AG20443 (cell line): ENCODE data around the gene GGA3.

Experiments
- DNase-seq: peaks from one replicate; pipeline ENCODE4 v3.0.0; 2012; ENCODE audit warnings: low spot score, mixed read lengths

GGA3 gene

GRCh38 chr17:75246404-75246803 lies 15.0 kb downstream of the GGA3 start:
- no peak for DNase-seq

DNA sequence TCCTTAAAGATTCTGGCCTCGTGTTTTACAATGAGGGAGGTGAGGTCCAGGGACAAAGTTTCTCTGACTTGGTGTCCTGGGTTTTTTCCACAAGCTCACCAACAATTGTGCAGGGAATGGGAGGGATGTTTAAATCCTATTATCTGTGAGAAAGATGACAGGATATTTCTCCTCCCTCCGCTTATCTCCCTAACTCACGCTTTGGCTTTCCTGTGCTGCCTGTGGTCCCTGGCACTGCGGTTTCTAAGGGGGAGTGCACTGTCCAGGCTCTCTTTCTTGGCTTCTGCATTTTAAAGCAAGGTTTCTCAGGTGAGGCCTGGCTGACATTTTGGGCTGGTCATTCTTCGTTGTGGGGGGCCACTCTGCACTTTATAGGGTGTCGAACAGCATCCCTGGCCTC lies 16.4 kb downstream of the GGA3 start:
- no peak for DNase-seq

GRCh38 chr17:75244133-75244866 lies 17.1 kb downstream of the GGA3 start:
- DNase-seq: no peak

DNA sequence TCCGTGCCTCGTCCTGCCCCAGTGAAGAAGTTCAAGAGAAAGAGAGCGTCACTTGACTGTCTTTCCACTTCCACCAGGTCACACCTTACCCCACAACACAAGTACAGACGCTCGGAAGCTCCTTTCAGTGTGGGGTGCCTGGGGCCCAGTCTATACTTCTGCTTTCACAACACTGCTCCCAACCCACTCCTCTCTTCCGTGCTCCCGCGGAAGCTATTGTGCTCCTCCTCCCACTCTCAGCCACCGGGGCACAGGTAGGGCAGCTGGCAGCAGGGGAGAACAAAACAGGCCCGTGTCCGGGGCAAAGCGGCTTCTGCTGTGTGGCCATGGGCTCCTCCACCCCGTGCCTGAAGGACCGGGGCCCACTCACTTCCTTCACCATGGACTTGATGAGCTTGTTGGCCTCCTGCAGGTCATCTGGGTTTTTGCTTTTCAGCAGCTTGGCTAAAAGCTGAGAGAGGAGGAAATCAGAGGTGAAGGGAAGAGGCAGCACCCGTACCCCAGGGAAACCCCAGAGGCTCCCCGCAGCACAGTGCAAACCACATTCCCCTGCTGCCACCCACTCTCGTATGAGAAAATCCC lies 18.9 kb downstream of the GGA3 start:
- DNase-seq: no peak

- peak; percentile 85 for DNase-seq
Observed at GRCh38 chr17:75241996-75242460, 19.4 kb downstream of the GGA3 start.

GRCh38 chr17:75241502-75241901 lies 19.9 kb downstream of the GGA3 start:
- no peak for DNase-seq

DNA sequence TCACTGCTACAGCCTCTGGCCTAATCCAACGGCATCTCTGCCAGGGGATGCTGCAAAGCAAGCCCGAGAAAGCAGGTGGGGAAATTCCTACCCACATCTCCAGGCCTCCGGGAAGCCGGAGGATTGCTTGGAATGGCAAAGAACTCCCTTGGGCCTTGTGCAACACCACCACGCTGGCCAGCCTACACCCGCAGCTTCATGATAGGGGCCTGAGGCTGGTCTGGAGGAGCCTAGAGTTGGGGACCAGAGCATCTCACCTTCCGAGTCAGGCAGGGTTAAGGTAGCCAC lies 20.3 kb downstream of the GGA3 start:
- peak; percentile 68 for DNase-seq

DNA sequence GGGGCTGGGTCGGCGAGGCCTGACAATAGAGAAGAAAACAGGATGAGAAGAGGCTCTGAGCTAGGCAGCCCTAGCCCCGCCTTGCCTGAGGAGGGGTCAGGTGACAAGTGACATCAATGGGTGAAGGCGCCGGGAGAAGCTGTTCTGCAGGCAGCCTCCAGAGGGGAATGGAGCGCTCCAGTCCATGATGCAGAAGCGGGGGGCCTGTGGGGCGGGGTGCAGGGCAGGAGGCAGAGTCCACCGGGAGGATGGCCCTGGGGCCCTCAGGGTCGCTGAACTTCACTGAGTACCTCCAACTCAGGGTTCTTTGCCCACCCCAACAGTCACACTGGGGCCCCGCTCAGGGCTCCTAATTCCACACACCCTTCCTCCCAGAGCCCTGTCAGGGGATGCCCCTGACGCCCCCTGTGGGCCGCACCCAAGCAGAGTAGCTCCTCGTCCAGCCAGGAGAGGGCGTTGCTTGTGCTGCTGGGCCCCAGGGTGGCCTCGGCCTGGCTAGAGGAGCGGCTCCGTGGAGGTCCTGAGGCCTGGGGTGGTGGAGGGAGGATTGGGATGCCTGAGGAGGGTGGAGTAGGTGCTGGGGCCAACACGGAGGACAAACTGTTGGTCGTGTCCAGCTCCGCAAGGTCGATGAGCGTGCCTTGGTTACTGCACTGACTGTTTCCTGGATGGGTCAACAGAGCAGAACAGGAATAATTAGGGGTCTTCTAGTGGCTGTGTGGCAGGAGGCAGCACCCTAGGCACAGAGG lies 20.8 kb downstream of the GGA3 start:
- DNase-seq: peak; percentile 65

DNA sequence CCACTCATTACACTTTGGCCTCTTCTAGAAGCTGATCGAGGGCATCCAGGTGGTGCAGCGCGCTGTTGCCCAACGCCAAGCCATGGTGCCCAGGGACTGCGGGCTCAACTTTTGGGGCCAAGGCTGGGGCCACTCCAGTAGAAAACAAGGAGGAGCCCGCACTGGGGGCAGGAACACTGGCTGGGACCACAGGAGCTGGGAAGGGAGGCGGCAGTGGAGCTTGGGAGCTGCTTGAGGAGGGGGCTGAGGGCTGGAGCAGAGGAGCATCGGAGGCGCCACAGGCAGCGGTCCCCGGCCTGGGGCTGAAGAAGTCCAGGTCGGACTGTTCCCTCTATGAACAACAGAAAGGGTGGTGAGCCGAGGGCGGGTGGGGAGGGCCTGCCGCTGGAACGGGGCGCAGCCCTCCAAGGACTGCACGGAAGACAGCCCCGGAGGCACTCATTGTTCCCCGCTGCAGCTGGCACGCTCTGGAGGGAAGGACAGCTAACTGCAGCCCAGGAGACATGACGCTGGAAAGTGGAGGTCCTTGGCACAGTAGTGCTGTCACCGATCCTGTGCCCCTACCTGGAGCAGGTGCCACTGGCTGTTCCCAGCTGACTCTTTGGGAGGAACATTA lies 21.5 kb downstream of the GGA3 start:
- DNase-seq: no peak

DNA sequence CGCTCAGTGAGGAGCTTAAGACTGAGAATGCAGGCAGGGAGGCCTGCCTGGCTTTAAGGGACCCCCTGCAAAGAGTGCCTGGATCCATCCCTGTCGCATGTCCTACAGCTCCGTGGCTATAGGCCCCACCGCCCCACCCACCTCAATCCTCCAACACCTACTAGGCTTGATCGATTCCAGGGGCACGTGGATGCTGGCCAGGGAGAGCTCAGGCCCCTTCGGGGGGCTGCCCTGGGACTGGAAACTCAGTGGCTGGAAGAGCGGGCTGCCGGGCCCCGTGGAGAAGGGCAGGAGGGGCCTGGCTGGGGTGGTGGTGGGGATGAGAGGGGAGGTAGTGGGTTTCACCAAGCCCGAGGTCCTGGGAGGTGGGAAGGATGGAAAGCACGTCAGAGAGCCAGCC lies 22.2 kb downstream of the GGA3 start:
- DNase-seq: no peak

DNA sequence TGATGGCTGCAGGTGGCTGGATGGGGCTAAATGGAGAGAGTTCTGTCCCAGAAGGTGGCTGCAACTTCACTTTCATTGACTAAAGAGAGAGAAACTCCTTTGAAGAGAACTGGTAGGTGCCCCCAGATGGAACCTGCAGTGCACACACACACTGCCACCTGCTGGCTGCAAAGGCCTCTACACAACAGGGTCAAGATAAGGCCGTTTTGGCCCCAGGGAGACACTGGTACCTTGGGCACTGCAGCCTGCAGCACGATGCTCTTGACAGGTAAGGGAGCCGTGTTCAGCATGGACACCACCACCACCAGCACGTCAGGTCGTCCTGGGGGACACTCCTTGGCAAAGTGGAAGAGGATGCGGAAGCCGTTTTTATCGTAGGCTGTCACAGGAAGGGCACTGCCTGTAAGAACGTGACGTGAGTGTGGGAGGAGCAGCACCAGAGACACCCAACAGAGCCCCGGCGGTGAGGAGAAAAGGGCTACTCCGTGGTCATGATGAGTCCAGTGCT lies 22.7 kb downstream of the GGA3 start:
- DNase-seq: peak; percentile 83

DNA sequence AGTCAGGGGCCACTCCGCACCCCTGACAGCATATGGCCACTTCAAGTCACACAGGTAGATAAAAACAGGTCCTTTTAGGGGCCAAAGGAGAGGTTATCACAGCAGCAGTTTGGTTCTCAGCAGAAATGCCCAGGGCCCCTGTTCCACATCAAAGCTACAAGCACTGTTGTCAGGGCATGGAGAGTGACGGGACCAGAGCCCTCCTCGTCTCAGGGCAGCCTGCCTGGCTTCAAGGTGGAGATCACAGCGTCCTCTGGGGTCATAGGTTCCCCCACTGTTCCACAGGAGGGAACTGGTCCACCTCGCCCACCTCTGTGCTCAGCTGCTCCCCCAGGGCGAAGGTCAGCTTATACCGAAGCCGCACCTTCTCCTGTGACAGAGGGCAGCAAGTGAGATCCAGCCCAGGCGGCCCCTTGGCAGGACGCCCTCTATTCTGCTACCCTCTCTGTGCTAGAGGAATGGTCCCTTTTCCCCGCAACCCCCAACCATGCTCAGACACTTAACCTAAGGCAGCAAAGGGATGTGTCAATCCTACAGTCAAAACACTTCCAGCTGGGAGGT lies 23.3 kb downstream of the GGA3 start:
- no peak for DNase-seq

- no peak for DNase-seq
Observed at GRCh38 chr17:75237100-75238014, 24.0 kb downstream of the GGA3 start.

DNA sequence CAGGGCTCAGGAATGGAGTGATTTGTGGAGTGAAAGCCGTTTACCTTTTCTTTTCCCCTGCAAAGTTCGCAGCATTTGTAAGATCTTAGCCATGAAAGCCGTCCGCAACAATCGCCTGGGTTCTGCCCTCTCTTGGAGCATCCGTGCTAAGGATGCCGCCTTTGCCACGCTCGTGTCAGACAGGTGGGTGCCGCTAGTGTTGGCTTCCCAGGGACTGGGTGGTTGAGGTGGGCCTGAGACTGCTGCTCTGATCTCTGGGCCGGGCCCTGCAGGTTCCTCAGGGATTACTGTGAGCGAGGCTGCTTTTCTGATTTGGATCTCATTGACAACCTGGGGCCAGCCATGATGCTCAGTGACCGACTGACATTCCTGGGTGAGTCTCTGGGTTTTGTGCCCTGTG lies 28.6 kb downstream of the GGA3 start:
- no peak for DNase-seq

- no peak for DNase-seq
Observed at GRCh38 chr17:75231741-75232464, 29.5 kb downstream of the GGA3 start.

- no peak for DNase-seq
Observed at GRCh38 chr17:75231071-75231470, 30.3 kb downstream of the GGA3 start.

- no peak for DNase-seq
Observed at GRCh38 chr17:75228847-75229246, 32.6 kb downstream of the GGA3 start.

DNA sequence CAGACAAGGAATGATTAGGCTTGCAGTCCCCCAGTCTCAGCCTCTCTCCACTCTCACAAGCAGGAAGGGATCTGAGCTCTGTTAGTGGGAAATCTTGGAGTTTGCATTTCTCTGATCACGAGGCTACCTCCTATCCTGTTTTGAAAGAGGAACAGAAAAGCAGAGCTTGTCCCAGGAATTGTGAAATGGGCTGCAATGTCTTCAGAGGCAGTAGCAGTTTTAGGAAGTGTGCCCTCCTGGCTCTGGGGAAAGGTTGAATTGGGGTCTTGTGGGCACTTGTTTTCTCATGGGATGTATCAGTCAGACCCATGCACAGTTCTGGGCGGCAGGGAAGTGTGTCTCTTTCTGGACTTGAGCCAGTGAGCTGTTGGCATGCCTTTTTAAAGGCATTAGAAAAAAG lies 33.1 kb downstream of the GGA3 start:
- peak; percentile 11 for DNase-seq

DNA sequence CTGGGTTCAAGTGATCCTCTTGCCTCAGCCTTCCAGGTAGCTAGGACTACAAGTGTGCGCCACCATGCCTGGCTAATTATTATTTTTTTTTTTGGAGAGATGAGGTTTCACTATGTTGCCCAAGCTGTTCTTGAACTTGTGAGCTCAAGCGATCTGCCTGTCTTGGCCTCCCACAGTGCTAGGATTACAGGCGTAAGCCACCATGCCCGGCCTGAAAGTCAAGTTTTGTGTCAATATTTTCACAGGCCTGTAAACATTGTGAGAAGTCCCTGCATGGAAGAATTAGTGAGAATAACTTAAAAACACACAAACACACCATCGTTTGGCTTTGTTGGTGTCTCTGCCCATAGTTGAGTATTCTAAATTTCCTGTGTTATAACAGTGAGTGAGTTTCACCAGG lies 33.7 kb downstream of the GGA3 start:
- no peak for DNase-seq

- peak; percentile 14 for DNase-seq
Observed at GRCh38 chr17:75225016-75225415, 36.4 kb downstream of the GGA3 start.

DNA sequence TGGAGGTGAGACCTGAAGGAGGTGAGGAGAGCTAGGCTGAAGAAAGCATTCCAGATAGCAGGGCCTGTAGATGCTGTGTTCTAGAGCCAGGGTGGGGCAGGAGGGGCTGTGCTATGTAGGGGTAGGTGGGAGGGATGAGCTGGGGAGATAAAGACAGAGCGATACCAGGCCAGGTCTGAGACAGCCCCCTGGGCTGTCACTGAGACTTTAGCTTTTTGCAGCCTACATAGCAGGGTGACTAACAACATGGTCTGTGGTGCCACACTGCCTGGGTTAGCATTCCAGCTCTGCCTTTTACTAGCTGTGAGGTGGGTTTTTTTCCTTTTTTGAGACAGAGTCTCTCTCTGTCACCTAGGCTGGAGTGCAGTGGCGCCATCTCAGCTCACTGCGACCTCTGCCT lies 41.6 kb downstream of the GGA3 start:
- DNase-seq: peak; percentile 3
